ENCODE data around the gene REXO4. TPM values are rescaled to one million over a fixed set of nuclear protein-coding genes. Genes with fewer than 3 reads are reported as not detected.
"Not testable (repeated sequence)": the region's sequence is repeated elsewhere in the genome, so short reads cannot be mapped to it uniquely, and the experiment has no call there.

The REXO4 gene
- total RNA-seq, 4 donors from 2014 or later: 21.5 to 26.0 (median 21.7) TPM

- 49 to 57% methylated on average over 5 to 6 of the region's 9 CpGs for WGBS, 2 donors
- Histone ChIP-seq H3K27me3 (peaks cover 0 to 51% (median 0%) of the 10 kb centered on the region in 4 donors), H3K4me3 (no peak overlapping the region), H3K27ac (no peak overlapping the region), H3K4me1 (peaks cover 0 to 6% (median 0%) of the 10 kb centered on the region in 3 donors), H3K9me3 (no peaks in the 10 kb centered on the region), H3K36me3 (peaks cover 0 to 20% (median 0%) of the 10 kb centered on the region in 3 donors)
- DNase-seq: no peak
- intact Hi-C loops (cut with DNase I): no loop called here
- TF ChIP-seq, protein P1, sequence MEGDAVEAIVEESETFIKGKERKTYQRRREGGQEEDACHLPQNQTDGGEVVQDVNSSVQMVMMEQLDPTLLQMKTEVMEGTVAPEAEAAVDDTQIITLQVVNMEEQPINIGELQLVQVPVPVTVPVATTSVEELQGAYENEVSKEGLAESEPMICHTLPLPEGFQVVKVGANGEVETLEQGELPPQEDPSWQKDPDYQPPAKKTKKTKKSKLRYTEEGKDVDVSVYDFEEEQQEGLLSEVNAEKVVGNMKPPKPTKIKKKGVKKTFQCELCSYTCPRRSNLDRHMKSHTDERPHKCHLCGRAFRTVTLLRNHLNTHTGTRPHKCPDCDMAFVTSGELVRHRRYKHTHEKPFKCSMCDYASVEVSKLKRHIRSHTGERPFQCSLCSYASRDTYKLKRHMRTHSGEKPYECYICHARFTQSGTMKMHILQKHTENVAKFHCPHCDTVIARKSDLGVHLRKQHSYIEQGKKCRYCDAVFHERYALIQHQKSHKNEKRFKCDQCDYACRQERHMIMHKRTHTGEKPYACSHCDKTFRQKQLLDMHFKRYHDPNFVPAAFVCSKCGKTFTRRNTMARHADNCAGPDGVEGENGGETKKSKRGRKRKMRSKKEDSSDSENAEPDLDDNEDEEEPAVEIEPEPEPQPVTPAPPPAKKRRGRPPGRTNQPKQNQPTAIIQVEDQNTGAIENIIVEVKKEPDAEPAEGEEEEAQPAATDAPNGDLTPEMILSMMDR (IDR thresholded peaks at IDR 0.05): no peak
- TF ChIP-seq POLR2A (IDR thresholded peaks at IDR 0.05): no peak
These were observed 19.9 kb downstream of the REXO4 start for GRCh38 chr9:133397895-133398294.

DNA sequence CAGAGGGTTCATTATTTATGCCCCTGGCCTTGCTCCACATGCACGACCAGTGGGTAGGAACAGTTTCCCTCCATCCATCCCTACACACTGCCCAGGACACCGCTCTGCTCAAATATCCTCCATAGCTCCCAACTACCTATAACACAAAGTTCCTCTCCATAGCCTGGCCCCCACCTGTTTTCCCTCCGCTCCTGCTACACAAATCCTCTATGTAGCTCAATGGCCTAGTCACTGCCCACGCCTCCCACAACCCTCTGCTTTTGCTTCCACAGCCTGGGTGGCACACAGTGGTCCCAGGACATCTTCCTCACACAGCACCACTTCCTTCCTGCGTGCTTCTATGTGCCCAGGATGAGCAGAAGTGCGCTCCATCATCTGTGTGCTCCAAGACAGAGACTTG, 20.4 kb downstream of the REXO4 start:
- intact Hi-C loops (cut with DNase I): no loop called here

DNA sequence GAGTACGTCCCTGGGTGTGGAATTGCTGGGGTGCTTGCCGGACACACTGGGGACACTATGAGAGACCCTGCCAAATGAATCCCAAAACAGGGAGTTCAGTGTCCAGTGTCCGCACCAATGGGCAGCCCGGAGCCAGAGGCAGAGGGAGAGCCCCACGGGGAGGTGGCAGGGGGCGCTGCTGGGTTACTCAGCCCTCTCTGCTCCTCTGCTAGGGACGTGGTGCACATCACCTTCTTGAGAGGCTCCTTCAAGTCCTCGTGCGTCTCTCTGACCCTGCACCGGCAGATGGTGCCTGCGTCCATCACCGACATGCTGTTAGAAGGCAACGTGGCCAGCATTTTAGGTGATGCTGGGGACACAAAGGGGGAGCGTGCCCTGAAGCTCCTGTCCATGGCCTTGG, 20.9 kb downstream of the REXO4 start:
- H3K27ac ChIP-seq: no peak overlapping the region
- no peak overlapping the region for H3K4me3 ChIP-seq
- H3K27me3 ChIP-seq: peaks cover 0 to 60% (median 0%) of the 10 kb centered on the region in 4 donors
- peaks cover 0 to 6% (median 0%) of the 10 kb centered on the region in 3 donors for H3K4me1 ChIP-seq
- intact Hi-C loops (cut with DNase I): no loop called here
- H3K36me3 ChIP-seq: peaks cover 0 to 11% (median 0%) of the 10 kb centered on the region in 3 donors
- H3K9me3 ChIP-seq: no peaks in the 10 kb centered on the region
- TF ChIP-seq, protein P1 (IDR thresholded peaks at IDR 0.05): peak in 1 of 6 experiments; percentile 9
- no peak for TF ChIP-seq POLR2A (IDR thresholded peaks at IDR 0.05)
- DNase-seq: no peak
- 35 to 43% methylated on average over 6 to 7 of the region's 14 CpGs for WGBS, 2 donors

More for the DNA sequence above, 20.4 kb downstream of the REXO4 start:
- Histone ChIP-seq H3K36me3 (peaks cover 0 to 15% (median 0%) of the 10 kb centered on the region in 3 donors), H3K27me3 (peaks cover 0 to 56% (median 0%) of the 10 kb centered on the region in 4 donors), H3K9me3 (no peaks in the 10 kb centered on the region), H3K4me3 (no peak overlapping the region), H3K4me1 (peaks cover 0 to 6% (median 0%) of the 10 kb centered on the region in 3 donors), H3K27ac (no peak overlapping the region)
- DNase-seq: no peak
- 64 to 70% methylated on average over 4 of the region's 6 CpGs for WGBS, 2 donors
- TF ChIP-seq, protein P1 (IDR thresholded peaks at IDR 0.05): no peak
- no peak for TF ChIP-seq POLR2A (IDR thresholded peaks at IDR 0.05)

- TF ChIP-seq, protein P1 (IDR thresholded peaks at IDR 0.05): no peak
- TF ChIP-seq POLR2A (IDR thresholded peaks at IDR 0.05): no peak
- intact Hi-C loops (cut with DNase I): no loop called here
- Histone ChIP-seq H3K36me3 (no peaks in the 10 kb centered on the region), H3K9me3 (no peaks in the 10 kb centered on the region), H3K27ac (no peak overlapping the region), H3K4me3 (no peak overlapping the region), H3K27me3 (peaks cover 0 to 72% (median 0%) of the 10 kb centered on the region in 4 donors), H3K4me1 (peaks cover 0 to 6% (median 0%) of the 10 kb centered on the region in 3 donors)
- WGBS, 2 donors: 57 to 69% methylated on average over 2 to 3 of the region's 8 CpGs
- no peak for DNase-seq
These were observed 23.0 kb downstream of the REXO4 start for GRCh38 chr9:133394687-133395271.

DNA sequence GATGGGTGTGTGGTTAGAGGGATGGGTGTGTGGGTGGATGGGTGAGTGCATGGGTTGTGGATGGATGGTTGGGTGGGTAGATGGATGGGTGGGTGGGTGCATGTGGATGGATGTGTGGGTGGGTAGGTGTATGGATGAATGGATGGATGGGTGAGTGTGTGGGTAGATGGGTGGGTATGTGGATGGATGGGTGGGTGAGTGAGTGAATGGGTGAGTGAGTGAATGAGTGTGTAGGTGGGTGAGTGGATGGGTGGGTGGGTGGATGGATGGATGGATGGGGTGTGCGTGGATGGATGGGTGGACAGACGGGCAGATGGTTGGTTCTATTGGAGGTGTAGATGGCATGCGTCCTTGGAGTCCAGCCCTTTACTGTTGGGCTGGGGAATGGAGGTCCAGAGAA, 24.4 kb downstream of the REXO4 start:
- Histone ChIP-seq H3K36me3 (no peaks in the 10 kb centered on the region), H3K27ac (no peak overlapping the region), H3K9me3 (no peaks in the 10 kb centered on the region), H3K27me3 (peaks cover 0 to 79% (median 0%) of the 10 kb centered on the region in 4 donors), H3K4me1 (no peaks in the 10 kb centered on the region), H3K4me3 (no peak overlapping the region)
- intact Hi-C loops (cut with DNase I): no loop called here
- TF ChIP-seq POLR2A (IDR thresholded peaks at IDR 0.05): no peak
- TF ChIP-seq, protein P1 (IDR thresholded peaks at IDR 0.05): no peak
- DNase-seq: no peak
- 92 to 94% methylated on average over 3 of the region's 3 CpGs for WGBS, 2 donors

GRCh38 chr9:133392308-133392707, 25.5 kb downstream of the REXO4 start:
- H3K27ac ChIP-seq; H3K4me3 ChIP-seq; H3K36me3 ChIP-seq; DNase-seq; intact Hi-C loops (cut with DNase I); H3K9me3 ChIP-seq: not testable (repeated sequence)
- Histone ChIP-seq H3K4me1 (peaks cover 2 to 11% (median 6%) of the 10 kb centered on the region in 3 donors), H3K27me3 (peaks cover 0 to 68% (median 0%) of the 10 kb centered on the region in 4 donors)
- WGBS, 2 donors: 100% methylated on average over 3 of the region's 3 CpGs; no CpG with 5 or more reads in 1 of the 2 donors

DNA sequence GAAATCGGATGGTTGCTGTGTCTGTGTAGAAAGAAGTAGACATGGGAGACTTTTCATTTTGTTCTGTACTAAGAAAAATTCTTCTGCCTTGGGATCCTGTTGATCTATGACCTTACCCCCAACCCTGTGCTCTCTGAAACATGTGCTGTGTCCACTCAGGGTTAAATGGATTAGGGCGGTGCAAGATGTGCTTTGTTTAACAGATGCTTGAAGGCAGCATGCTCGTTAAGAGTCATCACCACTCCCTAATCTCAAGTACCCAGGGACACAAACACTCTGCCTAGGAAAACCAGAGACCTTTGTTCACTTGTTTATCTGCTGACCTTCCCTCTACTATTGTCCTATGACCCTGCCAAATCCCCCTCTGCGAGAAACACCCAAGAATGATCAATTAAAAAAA, 26.4 kb downstream of the REXO4 start:
- Histone ChIP-seq H3K4me1 (peaks cover 6 to 17% (median 9%) of the 10 kb centered on the region in 3 donors), H3K27me3 (peaks cover 0 to 59% (median 0%) of the 10 kb centered on the region in 4 donors)
- DNase-seq; intact Hi-C loops (cut with DNase I); H3K27ac ChIP-seq; H3K4me3 ChIP-seq; H3K36me3 ChIP-seq; H3K9me3 ChIP-seq: not testable (repeated sequence)
- no CpG with 5 or more reads among the region's 4 CpGs for WGBS, 2 donors

Measured in esophagus squamous epithelium (tissue), 5 donors.